ENCODE data around the gene TMEM178A. TPM values are rescaled to one million over a fixed set of nuclear protein-coding genes. Genes with fewer than 3 reads are reported as not detected.

The TMEM178A gene
- polyA plus RNA-seq, 1 donor from 2014 or later: 31.8 TPM

GRCh38 chr2:39734445-39734844 lies 68.7 kb downstream of the TMEM178A start:
- no peak overlapping the region for H3K27ac ChIP-seq (ENCODE audit: low read length)
- no peak for TF ChIP-seq POLR2AphosphoS5 (IDR thresholded peaks at IDR 0.05)
- H3K36me3 ChIP-seq (ENCODE audit: insufficient read depth, low read length): peaks cover 4% of the 10 kb centered on the region
- no peaks in the 10 kb centered on the region for H3K27me3 ChIP-seq (ENCODE audit: insufficient read depth, low read depth, low read length)
- no peaks in the 10 kb centered on the region for H3K79me2 ChIP-seq (replicated peaks; ENCODE audit: insufficient read depth, low read length)
- no peak overlapping the region for H3K4me2 ChIP-seq (ENCODE audit: low read length)
- H2AFZ ChIP-seq (ENCODE audit: low read depth, low read length): no peak overlapping the region
- H3K9ac ChIP-seq (ENCODE audit: low read length): no peak overlapping the region
- no peak overlapping the region for H3K4me3 ChIP-seq (ENCODE audit: low read length)
- H3K9me3 ChIP-seq (ENCODE audit: low read length): no peaks in the 10 kb centered on the region
- H4K20me1 ChIP-seq (ENCODE audit: insufficient read depth): no peaks in the 10 kb centered on the region
- H3K9me2 ChIP-seq (ENCODE audit: insufficient read depth, low read length): no peaks in the 10 kb centered on the region
- H3F3A ChIP-seq (ENCODE audit: insufficient read depth, low read length, poor library complexity, severe bottlenecking): no peaks in the 10 kb centered on the region

GRCh38 chr2:39735648-39736047 lies 69.9 kb downstream of the TMEM178A start:
- no peaks in the 10 kb centered on the region for H3K9me3 ChIP-seq (ENCODE audit: low read length)
- TF ChIP-seq SMC3 (conservative IDR thresholded peaks at IDR 0.05; ENCODE audit: poor library complexity): no peak
- no peak for TF ChIP-seq REST (IDR thresholded peaks at IDR 0.05; ENCODE audit: borderline replicate concordance)
- TF ChIP-seq EP300 (conservative IDR thresholded peaks at IDR 0.05; ENCODE audit: poor library complexity, severe bottlenecking): no peak
- TF ChIP-seq MXI1 (conservative IDR thresholded peaks at IDR 0.05; ENCODE audit: poor library complexity, severe bottlenecking): no peak
- TF ChIP-seq RAD21 (conservative IDR thresholded peaks at IDR 0.05): no peak
- no peak for TF ChIP-seq CTCF (IDR thresholded peaks at IDR 0.05; ENCODE audit: poor library complexity, severe bottlenecking)
- TF ChIP-seq EZH2 (IDR thresholded peaks at IDR 0.05; ENCODE audit: borderline replicate concordance, insufficient read depth, low read length, poor library complexity, severe bottlenecking): no peak
- TF ChIP-seq POLR2AphosphoS5 (IDR thresholded peaks at IDR 0.05): no peak
- no peak for TF ChIP-seq TAF1 (IDR thresholded peaks at IDR 0.05; ENCODE audit: low read depth)
- no peak overlapping the region for H3K4me3 ChIP-seq (ENCODE audit: low read length)
- peaks cover 4% of the 10 kb centered on the region for H3K36me3 ChIP-seq (ENCODE audit: insufficient read depth, low read length)
- H3K9ac ChIP-seq (ENCODE audit: low read length): no peak overlapping the region
- no peaks in the 10 kb centered on the region for H3K9me2 ChIP-seq (ENCODE audit: insufficient read depth, low read length)
- no peaks in the 10 kb centered on the region for H4K20me1 ChIP-seq (ENCODE audit: insufficient read depth)
- H3F3A ChIP-seq (ENCODE audit: insufficient read depth, low read length, poor library complexity, severe bottlenecking): no peaks in the 10 kb centered on the region
- H2AFZ ChIP-seq (ENCODE audit: low read depth, low read length): no peak overlapping the region
- H3K79me2 ChIP-seq (replicated peaks; ENCODE audit: insufficient read depth, low read length): no peaks in the 10 kb centered on the region
- no peak overlapping the region for H3K4me2 ChIP-seq (ENCODE audit: low read length)
- no peak overlapping the region for H3K27ac ChIP-seq (ENCODE audit: low read length)
- H3K27me3 ChIP-seq (ENCODE audit: insufficient read depth, low read depth, low read length): no peaks in the 10 kb centered on the region

- Histone ChIP-seq H3K4me2 (ENCODE audit: low read length) (no peak overlapping the region), H3K27ac (ENCODE audit: low read length) (no peak overlapping the region)
These were observed 70.9 kb downstream of the TMEM178A start for GRCh38 chr2:39736640-39737039.

More at GRCh38 chr2:39736640-39737039, 70.9 kb downstream of the TMEM178A start:
- peaks cover 4% of the 10 kb centered on the region for H3K36me3 ChIP-seq (ENCODE audit: insufficient read depth, low read length)
- H3K4me3 ChIP-seq (ENCODE audit: low read length): no peak overlapping the region
- TF ChIP-seq EZH2 (IDR thresholded peaks at IDR 0.05; ENCODE audit: borderline replicate concordance, insufficient read depth, low read length, poor library complexity, severe bottlenecking) (no peak), MXI1 (conservative IDR thresholded peaks at IDR 0.05; ENCODE audit: poor library complexity, severe bottlenecking) (no peak), TAF1 (IDR thresholded peaks at IDR 0.05; ENCODE audit: low read depth) (no peak), RAD21 (conservative IDR thresholded peaks at IDR 0.05) (no peak), REST (IDR thresholded peaks at IDR 0.05; ENCODE audit: borderline replicate concordance) (no peak), CTCF (IDR thresholded peaks at IDR 0.05; ENCODE audit: poor library complexity, severe bottlenecking) (no peak), POLR2AphosphoS5 (IDR thresholded peaks at IDR 0.05) (no peak), SMC3 (conservative IDR thresholded peaks at IDR 0.05; ENCODE audit: poor library complexity) (no peak), EP300 (conservative IDR thresholded peaks at IDR 0.05; ENCODE audit: poor library complexity, severe bottlenecking) (no peak)
- H3F3A ChIP-seq (ENCODE audit: insufficient read depth, low read length, poor library complexity, severe bottlenecking): no peaks in the 10 kb centered on the region
- H3K9me3 ChIP-seq (ENCODE audit: low read length): no peaks in the 10 kb centered on the region
- H3K27me3 ChIP-seq (ENCODE audit: insufficient read depth, low read depth, low read length): no peaks in the 10 kb centered on the region
- H3K79me2 ChIP-seq (replicated peaks; ENCODE audit: insufficient read depth, low read length): no peaks in the 10 kb centered on the region
- H2AFZ ChIP-seq (ENCODE audit: low read depth, low read length): no peak overlapping the region
- no peaks in the 10 kb centered on the region for H4K20me1 ChIP-seq (ENCODE audit: insufficient read depth)
- H3K9me2 ChIP-seq (ENCODE audit: insufficient read depth, low read length): no peaks in the 10 kb centered on the region
- H3K9ac ChIP-seq (ENCODE audit: low read length): no peak overlapping the region
